Cardiac fibroblast (primary cell): ENCODE measurements around the gene CACNB4.
"Not testable (repeated sequence)": the region's sequence is repeated elsewhere in the genome, so short reads cannot be mapped to it uniquely, and the experiment has no call there.

Source experiments
- DNase-seq, 2 donors: peaks; one replicate each; pipeline versions ENCODE4 v3.0.0 to v3.0.0-alpha.2; 2010; ENCODE audit warnings: low read depth in 2 of 2
- H3K4me3 ChIP-seq, 2 donors: replicated peaks in 1 of 2; 1 replicate in 1 of 2; 2 replicates in 1 of 2; pipeline ENCODE4 v1.5.1; 2011; ENCODE audit warnings: low read depth in 2 of 2, low read length in 2 of 2, mild to moderate bottlenecking in 2 of 2, moderate library complexity in 1 of 2
- TF ChIP-seq, protein P1 (sequence below): IDR thresholded peaks from one replicate; pipeline ENCODE4 v1.5.1; 2011; ENCODE audit warnings: low read depth, mild to moderate bottlenecking, low read length, inconsistent platforms

CACNB4 gene

DNA sequence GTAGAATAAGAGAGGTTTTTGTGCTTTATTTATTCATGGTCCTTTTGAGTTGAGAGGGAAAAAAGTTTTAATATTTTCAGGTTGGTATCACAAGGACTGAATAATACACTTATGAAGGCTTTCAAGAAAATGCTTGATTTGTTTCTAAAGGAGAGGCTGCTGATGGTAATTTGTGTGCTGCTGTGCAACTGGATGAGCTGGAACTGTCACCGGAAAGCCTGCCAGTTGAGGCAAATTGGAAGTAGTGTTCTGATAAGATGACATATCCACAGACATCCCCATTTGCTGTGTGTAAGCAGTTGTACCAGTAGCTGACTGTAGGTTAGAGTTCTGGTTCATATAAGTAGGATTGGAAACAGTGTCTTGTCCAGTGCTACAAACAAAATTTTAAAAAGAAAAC is 21.6 kb upstream of the CACNB4 start:
- DNase-seq: no peak
- no peak overlapping the region for H3K4me3 ChIP-seq
- TF ChIP-seq, protein P1, sequence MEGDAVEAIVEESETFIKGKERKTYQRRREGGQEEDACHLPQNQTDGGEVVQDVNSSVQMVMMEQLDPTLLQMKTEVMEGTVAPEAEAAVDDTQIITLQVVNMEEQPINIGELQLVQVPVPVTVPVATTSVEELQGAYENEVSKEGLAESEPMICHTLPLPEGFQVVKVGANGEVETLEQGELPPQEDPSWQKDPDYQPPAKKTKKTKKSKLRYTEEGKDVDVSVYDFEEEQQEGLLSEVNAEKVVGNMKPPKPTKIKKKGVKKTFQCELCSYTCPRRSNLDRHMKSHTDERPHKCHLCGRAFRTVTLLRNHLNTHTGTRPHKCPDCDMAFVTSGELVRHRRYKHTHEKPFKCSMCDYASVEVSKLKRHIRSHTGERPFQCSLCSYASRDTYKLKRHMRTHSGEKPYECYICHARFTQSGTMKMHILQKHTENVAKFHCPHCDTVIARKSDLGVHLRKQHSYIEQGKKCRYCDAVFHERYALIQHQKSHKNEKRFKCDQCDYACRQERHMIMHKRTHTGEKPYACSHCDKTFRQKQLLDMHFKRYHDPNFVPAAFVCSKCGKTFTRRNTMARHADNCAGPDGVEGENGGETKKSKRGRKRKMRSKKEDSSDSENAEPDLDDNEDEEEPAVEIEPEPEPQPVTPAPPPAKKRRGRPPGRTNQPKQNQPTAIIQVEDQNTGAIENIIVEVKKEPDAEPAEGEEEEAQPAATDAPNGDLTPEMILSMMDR: no peak

DNA sequence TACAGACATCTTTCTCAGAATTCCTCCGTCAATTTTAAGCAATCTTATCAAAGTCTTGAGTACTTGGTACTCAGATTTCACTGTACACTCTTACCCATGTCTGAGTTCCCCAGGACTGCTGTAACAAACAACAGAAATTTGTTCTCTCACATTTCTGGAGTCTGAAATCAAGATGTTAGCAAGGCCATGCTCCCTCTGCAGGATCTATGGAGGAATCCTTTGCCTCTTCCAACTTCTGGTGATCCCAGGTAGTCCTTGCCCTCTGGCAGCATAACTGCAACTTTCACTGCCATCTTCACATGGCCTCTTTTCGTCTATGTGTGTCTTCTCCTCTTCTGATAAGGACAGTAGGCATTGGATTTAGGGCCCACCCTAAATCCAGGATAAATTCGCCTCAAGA is 17.1 kb upstream of the CACNB4 start:
- DNase-seq: no peak
- no peak overlapping the region for H3K4me3 ChIP-seq
- TF ChIP-seq, protein P1: peak; percentile 5

DNA sequence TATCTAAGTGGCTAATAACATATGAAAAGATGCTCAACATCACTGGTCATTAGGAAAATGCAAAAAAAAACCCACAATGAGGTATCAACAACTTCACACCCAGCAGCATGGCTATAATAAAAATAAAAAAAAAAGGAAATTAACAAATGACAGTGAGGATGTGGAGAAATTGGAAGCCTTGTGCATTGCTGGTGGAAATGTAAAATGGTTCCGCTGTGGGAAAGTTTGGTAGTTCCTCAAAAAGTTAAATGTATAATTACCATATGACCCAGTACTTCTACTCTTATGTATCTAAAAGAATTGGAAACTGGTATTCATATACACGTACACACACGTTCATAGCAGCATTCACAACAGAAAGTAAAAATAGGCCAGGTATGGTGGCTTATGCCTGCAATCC is 15.5 kb upstream of the CACNB4 start:
- DNase-seq: no peak
- TF ChIP-seq, protein P1: no peak
- H3K4me3 ChIP-seq: no peak overlapping the region

DNA sequence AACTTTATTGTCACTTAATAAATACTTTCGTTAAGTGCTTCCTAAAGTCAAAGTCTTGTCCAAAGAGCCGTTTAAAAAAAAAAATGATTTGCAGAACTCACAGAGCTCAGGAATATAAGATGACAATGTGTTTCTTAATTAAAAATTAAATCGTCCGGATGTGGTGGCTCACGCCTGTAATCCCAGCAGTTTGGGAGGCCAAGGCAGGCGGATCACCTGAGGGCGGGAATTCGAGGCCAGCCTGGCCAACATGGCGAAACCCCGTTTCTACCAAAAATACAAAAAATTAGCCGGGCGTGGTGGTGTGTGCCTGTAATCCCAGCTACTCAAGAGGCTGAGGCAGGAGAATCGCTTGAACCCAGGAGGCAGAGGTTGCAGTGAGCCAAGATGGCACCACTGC is 8.3 kb upstream of the CACNB4 start:
- H3K4me3 ChIP-seq, DNase-seq: not testable (repeated sequence)

DNA sequence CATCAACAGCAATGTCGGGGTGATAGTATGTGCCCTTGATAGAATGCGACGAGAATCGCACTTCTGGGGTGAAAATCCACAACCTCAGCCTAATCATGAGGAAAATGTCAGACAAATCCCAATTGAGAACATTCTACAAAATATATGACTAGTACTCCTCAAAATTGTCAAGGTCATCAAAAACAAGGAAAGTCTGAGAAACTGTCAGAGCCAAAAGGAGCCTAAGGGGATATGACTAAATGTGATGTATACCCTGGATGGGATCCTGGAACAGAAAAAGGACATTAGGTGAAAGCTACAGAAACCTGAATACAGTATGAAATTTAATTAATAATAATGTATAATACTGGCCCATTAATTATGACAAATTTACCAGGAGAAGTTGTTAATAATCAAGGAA is 7.6 kb upstream of the CACNB4 start:
- no peak for DNase-seq
- TF ChIP-seq, protein P1: no peak
- H3K4me3 ChIP-seq: no peak overlapping the region

DNA sequence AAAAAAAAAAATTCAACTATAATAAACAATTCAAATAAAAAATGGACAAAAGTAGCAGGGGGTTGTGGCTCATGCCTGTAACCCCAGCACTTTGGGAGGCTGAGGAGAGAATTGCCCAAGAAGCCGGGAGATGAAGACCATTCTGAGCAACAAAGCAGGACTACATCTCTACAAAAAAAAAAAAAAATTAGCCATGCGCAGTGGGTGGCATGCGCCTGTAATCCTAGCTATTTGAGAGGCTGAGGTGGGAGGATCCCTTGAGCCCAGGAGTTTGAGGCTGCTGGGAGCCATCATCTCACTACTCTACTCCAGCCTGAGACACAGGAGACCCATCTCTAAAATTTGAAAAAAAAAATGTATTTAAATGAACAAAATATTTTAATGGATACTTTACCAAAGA is 4.4 kb upstream of the CACNB4 start:
- DNase-seq: no peak
- TF ChIP-seq, protein P1: no peak
- no peak overlapping the region for H3K4me3 ChIP-seq

DNA sequence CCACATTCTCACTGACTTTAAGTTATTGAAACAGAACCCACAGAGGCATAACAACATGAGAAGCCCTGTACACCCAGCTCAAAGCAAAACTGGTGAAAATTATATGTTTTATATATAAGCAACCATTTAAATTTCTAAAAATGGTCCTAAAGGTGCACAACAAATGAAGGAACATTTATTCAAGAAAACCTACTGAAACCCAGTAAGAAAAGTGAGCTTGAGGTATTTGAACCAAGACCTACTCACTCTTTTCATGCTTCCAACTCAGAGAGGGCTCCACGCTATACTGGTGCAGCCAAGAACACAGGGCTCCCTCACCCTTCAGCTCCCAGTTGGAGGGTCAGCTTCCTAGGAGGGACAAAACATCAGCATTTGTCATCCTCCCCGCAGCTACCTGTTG is 2.1 kb upstream of the CACNB4 start:
- TF ChIP-seq, protein P1: no peak
- no peak overlapping the region for H3K4me3 ChIP-seq
- no peak for DNase-seq
